HG03457 (cell line): ENCODE results near the gene MISP.

ENCODE experiments used
- ATAC-seq: cut with Tn5 transposase; IDR thresholded peaks from one replicate; pipeline ENCODE4 v1.9.1; 2021; ENCODE audit warnings: moderate number of reproducible peaks; ENCODE audit not compliant: unreplicated experiment

Gene MISP

DNA sequence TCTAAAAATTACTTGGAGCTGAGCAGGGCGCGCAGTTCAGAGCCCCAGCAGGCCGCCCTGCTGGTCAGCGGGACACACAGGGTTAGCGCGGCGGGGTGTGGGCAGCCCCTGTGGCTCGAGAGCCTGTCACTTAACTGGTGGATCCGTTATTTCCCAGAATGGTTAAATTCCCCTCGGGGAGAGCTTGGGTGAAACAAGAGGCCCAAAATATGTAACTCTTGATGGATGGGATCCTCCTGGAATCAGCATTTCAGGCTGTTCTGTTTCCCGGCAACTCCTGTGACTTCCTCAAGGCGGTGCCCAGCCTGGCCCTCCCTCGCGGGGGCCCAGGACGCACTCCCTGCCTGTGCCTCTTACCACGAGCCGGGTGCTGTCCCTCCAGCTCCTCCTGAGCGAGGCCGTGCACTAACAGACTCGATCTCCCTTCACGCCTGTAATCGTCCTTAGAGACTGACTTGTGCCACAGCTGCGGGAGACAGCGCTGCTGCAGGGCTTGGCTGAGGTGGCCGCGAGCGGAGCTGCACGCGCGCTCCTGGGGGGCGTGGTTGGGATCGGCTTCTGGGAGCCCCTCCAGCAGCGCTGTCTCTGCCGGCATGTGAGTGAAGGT lies 56.0 kb downstream of the MISP start:
- ATAC-seq, result no peak

- ATAC-seq, result no peak
Measured at GRCh38 chr19:807627-808422, 56.9 kb downstream of the MISP start.

GRCh38 chr19:808423-808775 lies 57.5 kb downstream of the MISP start:
- ATAC-seq, result no peak

- ATAC-seq, result no peak
Measured at GRCh38 chr19:810077-810855, 59.4 kb downstream of the MISP start.

- ATAC-seq, result no peak
Measured at GRCh38 chr19:810883-811489, 60.1 kb downstream of the MISP start.

DNA sequence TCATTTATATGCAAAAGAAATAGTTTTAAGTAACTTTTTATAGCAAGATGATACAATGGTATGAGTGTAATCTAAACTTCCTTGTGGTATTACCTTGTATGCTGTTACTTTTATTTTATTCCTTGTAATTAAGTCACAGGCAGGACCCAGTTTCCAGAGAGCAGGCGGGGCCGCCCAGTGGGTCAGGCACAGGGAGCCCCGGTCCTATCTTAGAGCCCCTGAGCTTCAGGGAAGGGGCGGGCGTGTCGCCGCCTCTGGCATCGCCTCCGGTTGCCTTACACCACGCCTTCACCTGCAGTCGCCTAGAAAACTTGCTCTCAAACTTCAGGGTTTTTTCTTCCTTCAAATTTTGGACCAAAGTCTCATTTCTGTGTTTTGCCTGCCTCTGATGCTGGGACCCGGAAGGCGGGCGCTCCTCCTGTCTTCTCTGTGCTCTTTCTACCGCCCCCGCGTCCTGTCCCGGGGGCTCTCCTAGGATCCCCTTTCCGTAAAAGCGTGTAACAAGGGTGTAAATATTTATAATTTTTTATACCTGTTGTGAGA lies 60.7 kb downstream of the MISP start:
- ATAC-seq, result no peak

DNA sequence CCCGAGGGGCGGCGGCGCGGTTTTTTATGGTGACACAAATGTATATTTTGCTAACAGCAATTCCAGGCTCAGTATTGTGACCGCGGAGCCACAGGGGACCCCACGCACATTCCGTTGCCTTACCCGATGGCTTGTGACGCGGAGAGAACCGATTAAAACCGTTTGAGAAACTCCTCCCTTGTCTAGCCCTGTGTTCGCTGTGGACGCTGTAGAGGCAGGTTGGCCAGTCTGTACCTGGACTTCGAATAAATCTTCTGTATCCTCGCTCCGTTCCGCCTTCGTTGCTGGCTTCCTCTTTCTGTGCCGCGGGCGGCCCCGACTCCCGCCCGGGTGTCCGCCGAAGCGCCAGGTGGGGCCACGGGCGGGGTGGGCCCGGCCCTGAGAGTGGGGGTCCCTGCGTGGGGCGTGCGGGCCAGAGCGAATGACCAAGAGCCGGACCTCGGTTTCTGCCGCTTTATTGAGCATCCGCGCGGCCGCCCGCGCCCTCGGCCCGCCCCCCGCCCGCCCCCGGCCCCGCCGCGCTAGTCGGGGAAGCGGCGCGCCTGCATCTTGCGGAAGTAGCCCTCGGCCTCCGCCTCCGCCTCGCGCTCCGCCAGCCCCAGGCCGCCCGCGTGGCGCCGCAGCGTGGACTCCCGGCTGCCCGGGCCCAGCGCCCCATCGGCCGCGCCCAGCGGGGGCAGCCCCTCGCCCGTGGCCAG lies 61.3 kb downstream of the MISP start:
- no peak for ATAC-seq

GRCh38 chr19:812747-813218 lies 61.9 kb downstream of the MISP start:
- no peak for ATAC-seq

DNA sequence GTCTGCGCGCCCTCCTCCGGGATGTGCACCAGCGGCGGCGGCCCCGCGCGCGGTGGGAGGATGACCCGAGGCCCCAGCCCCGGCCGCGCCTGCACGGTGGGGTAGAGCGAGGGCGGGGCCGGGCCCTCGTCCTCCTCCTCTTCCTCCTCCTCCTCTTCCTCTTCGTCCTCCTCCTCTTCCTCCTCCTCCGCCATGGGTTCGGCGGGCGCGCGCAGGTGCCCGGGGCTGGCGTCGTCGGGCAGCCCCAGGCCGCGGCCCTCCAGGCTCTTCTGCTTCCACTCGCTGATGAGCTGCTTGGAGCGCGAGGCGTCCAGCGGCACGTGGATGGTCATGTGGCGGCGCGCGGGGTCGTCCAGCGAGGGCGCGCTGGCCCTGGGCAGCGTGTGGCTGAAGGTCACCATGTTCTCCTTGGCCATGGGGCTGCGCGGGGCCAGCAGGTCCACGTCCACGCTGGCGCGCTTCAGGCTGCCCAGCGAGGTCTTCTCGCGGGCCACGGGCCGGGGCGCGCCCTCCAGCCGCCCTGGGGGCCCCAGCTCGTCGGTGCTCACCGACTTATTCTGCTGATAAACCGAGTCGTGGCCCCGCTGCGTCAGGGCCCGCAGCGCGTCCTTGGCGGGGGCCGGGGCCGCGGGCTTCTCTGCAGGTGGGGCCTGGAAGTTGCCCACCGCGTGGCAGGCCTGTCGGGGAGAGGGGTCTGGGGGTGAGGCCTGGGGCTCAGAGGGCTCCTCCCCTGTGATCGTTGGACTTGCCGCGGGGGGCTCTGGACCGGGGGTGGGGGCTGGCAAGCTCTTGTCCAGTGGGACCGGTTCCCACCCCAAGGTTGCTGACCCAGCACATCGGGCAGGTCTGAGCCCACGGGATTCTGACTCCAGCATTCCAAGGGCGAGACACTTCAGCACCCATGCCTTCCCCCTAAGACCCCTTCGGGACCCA lies 62.6 kb downstream of the MISP start:
- ATAC-seq, result no peak
